Measurements from ENCODE around the gene ABL1. TPM values are rescaled to one million over a fixed set of nuclear protein-coding genes. Genes with fewer than 3 reads are reported as not detected.

ABL1 gene
- total RNA-seq, 1 experiment from 2014 or later, result 83.6 TPM

GRCh38 chr9:130898552-130898852 lies 63.4 kb downstream of the ABL1 start:
- Histone ChIP-seq H3K79me2 (ENCODE audit: insufficient read depth, low read length) (no peaks in the 10 kb centered on the region), H2BK20ac (ENCODE audit: low read depth, low read length, poor library complexity, severe bottlenecking) (no peak overlapping the region), H3K4ac (ENCODE audit: low read depth, low read length) (no peak overlapping the region), H3K9ac (ENCODE audit: extremely low read depth, insufficient read length, low read length) (no peak overlapping the region), H3K23me2 (ENCODE audit: insufficient read length, low read depth, low read length, poor library complexity, severe bottlenecking) (no peaks in the 10 kb centered on the region), H2BK120ac (ENCODE audit: low read depth, low read length, poor library complexity, severe bottlenecking) (no peak overlapping the region), H2AFZ (ENCODE audit: low read length) (no peak overlapping the region), H3K4me2 (ENCODE audit: insufficient read depth, insufficient read length, low read length) (no peak overlapping the region), H3K23ac (ENCODE audit: insufficient read length, low read depth, low read length) (no peak overlapping the region), H3T11ph (ENCODE audit: low read length) (no peak overlapping the region), H3K18ac (ENCODE audit: insufficient read length, low read depth, low read length) (no peak overlapping the region), H3K9me3 (ENCODE audit: control insufficient read depth, low read depth, low read length) (no peaks in the 10 kb centered on the region), H3K79me1 (ENCODE audit: insufficient read depth, low read depth, low read length, poor library complexity, severe bottlenecking) (no peaks in the 10 kb centered on the region), H3K56ac (ENCODE audit: insufficient read length, low read depth, low read length) (no peak overlapping the region), H4K5ac (ENCODE audit: insufficient read length, low read depth, low read length) (no peak overlapping the region), H2AK5ac (ENCODE audit: insufficient read length, low read length) (no peak overlapping the region), H3K27me3 (ENCODE audit: insufficient read depth, low read length) (no peaks in the 10 kb centered on the region), H4K91ac (ENCODE audit: insufficient read length, low read depth, low read length) (no peak overlapping the region), H3K4me1 (ENCODE audit: insufficient read depth, low read length) (no peaks in the 10 kb centered on the region), H4K20me1 (ENCODE audit: control insufficient read depth, insufficient read depth, insufficient read length) (no peaks in the 10 kb centered on the region), H2BK5ac (ENCODE audit: insufficient read length, low read length) (no peak overlapping the region), H3K27ac (ENCODE audit: insufficient read length, low read depth, low read length) (no peak overlapping the region), H3K14ac (ENCODE audit: insufficient read depth, low read length) (no peak overlapping the region; the same call in 1 of the 2 replicates), H2BK15ac (ENCODE audit: low read depth, low read length) (no peak overlapping the region), H2BK12ac (ENCODE audit: insufficient read length, low read depth, low read length) (no peak overlapping the region), H4K8ac (replicated peaks; ENCODE audit: insufficient read length, low read depth, low read length) (no peak overlapping the region)
- TF ChIP-seq CTCF (conservative IDR thresholded peaks at IDR 0.05), result no peak
- no peak for DNase-seq
- Mint-ChIP-seq H3K27me3 (ENCODE audit: low read depth) (peaks cover 3% of the 10 kb centered on the region; the same call in 1 of the 2 replicates), H3K36me3 (ENCODE audit: insufficient read depth in 1 of 3, low read depth in 3 of 3) (peaks cover 0 to under 1% (median 0%) of the 10 kb centered on the region in 3 experiments; a peak in 1 of 7 replicates), H3K9me3 (no peaks in the 10 kb centered on the region; a peak in 1 of 5 replicates), H3K27ac (no peak overlapping the region), H3K4me3 (no peak overlapping the region), H3K4me1 (peaks cover 1 to 8% of the 10 kb centered on the region in 2 experiments; a peak in 1 of 4 replicates)
- WGBS (ENCODE audit: extremely low coverage, insufficient read length, low lambda C conversion rate), result no CpG with 5 or more reads among the region's 4 CpGs
